H9 (cell line): ENCODE data around the gene TTC39A. TPM values are rescaled to one million over a fixed set of nuclear protein-coding genes. Genes with fewer than 3 reads are reported as not detected.

Experiments used
- DNase-seq: peaks from one replicate; pipeline ENCODE4 v3.0.0-alpha.2; 2017
- H2AFZ ChIP-seq: one replicate; pipeline ENCODE4 v1.6.1; 2013; ENCODE audit warnings: mild to moderate bottlenecking, low read length, control low read depth, moderate library complexity
- H2AK5ac ChIP-seq: 2 replicates; pipeline ENCODE4 v1.6.1; 2013; ENCODE audit warnings: low read length, control low read depth, mixed read lengths; ENCODE audit not compliant: insufficient read length
- H2BK120ac ChIP-seq: one replicate; pipeline ENCODE4 v1.6.1; 2013; ENCODE audit warnings: low read depth, mild to moderate bottlenecking, low read length, control low read depth, inconsistent platforms; ENCODE audit not compliant: poor library complexity, severe bottlenecking
- H2BK12ac ChIP-seq: 2 replicates; pipeline ENCODE4 v1.6.1; 2013; ENCODE audit warnings: low read length, control low read depth, mixed read lengths, low read depth; ENCODE audit not compliant: insufficient read length
- H2BK15ac ChIP-seq: 2 replicates; pipeline ENCODE4 v1.6.1; 2013; ENCODE audit warnings: low read depth, low read length, control low read depth
- H2BK20ac ChIP-seq: one replicate; pipeline ENCODE4 v1.6.1; 2013; ENCODE audit warnings: low read depth, mild to moderate bottlenecking, low read length, control low read depth, inconsistent platforms; ENCODE audit not compliant: poor library complexity, severe bottlenecking
- H2BK5ac ChIP-seq: 2 replicates; pipeline ENCODE4 v1.6.1; 2013; ENCODE audit warnings: low read length, control low read depth, mixed read lengths; ENCODE audit not compliant: insufficient read length
- H3K14ac ChIP-seq: 2 replicates; pipeline ENCODE4 v1.6.1; 2013; ENCODE audit warnings: low read length, control low read depth; ENCODE audit not compliant: insufficient read depth
- H3K18ac ChIP-seq: 2 replicates; pipeline ENCODE4 v1.6.1; 2013; ENCODE audit warnings: low read depth, mild to moderate bottlenecking, mixed read lengths, low read length, control low read depth; ENCODE audit not compliant: insufficient read length
- H3K23ac ChIP-seq: 2 replicates; pipeline ENCODE4 v1.6.1; 2013; ENCODE audit warnings: low read length, control low read depth, mixed read lengths, low read depth; ENCODE audit not compliant: insufficient read length
- H3K23me2 ChIP-seq: 2 replicates; pipeline ENCODE4 v1.6.1; 2013; ENCODE audit warnings: low read depth, mild to moderate bottlenecking, mixed read lengths, low read length, control low read depth; ENCODE audit not compliant: insufficient read length, poor library complexity, severe bottlenecking
- H3K27ac ChIP-seq: 2 replicates; pipeline ENCODE4 v1.5.1; 2013; ENCODE audit warnings: low read length, control low read depth, mixed read lengths, low read depth; ENCODE audit not compliant: insufficient read length
- H3K27me3 ChIP-seq: 2 replicates; pipeline ENCODE4 v1.6.1; 2013; ENCODE audit warnings: low read length, control low read depth, inconsistent platforms; ENCODE audit not compliant: insufficient read depth
- H3K4ac ChIP-seq: 2 replicates; pipeline ENCODE4 v1.6.1; 2013; ENCODE audit warnings: low read depth, mild to moderate bottlenecking, control low read depth, inconsistent platforms, low read length, moderate library complexity
- H3K4me1 ChIP-seq: 2 replicates; pipeline ENCODE4 v1.6.1; 2013; ENCODE audit warnings: low read length, control low read depth, inconsistent platforms; ENCODE audit not compliant: insufficient read depth
- H3K4me2 ChIP-seq: 2 replicates; pipeline ENCODE4 v1.6.1; 2013; ENCODE audit warnings: low read length, control low read depth, mixed read lengths; ENCODE audit not compliant: insufficient read length, insufficient read depth
- H3K56ac ChIP-seq: 2 replicates; pipeline ENCODE4 v1.6.1; 2013; ENCODE audit warnings: low read depth, mild to moderate bottlenecking, mixed read lengths, low read length, control low read depth; ENCODE audit not compliant: insufficient read length
- H3K79me1 ChIP-seq: 2 replicates; pipeline ENCODE4 v1.6.1; 2013; ENCODE audit warnings: low read depth, mild to moderate bottlenecking, moderate library complexity, low read length, control low read depth, inconsistent platforms; ENCODE audit not compliant: insufficient read depth, poor library complexity, severe bottlenecking
- H3K79me2 ChIP-seq: 2 replicates; pipeline ENCODE4 v1.6.1; 2013; ENCODE audit warnings: low read length, control low read depth, inconsistent platforms; ENCODE audit not compliant: insufficient read depth
- H3K9ac ChIP-seq: 2 replicates; pipeline ENCODE4 v1.6.1; 2013; ENCODE audit warnings: low read length, control low read depth, mixed read lengths; ENCODE audit not compliant: insufficient read length; ENCODE audit errors: extremely low read depth
- H3K9me3 ChIP-seq: one replicate; pipeline ENCODE4 v1.6.1; 2013; ENCODE audit warnings: low read depth, low read length, inconsistent platforms; ENCODE audit not compliant: control insufficient read depth
- H3T11ph ChIP-seq: one replicate; pipeline ENCODE4 v1.6.1; 2013; ENCODE audit warnings: mild to moderate bottlenecking, low read length, control low read depth, inconsistent platforms
- H4K20me1 ChIP-seq: one replicate; pipeline ENCODE4 v1.6.1; 2013; ENCODE audit not compliant: control insufficient read depth, insufficient read length, insufficient read depth
- H4K5ac ChIP-seq: 2 replicates; pipeline ENCODE4 v1.6.1; 2013; ENCODE audit warnings: low read depth, mild to moderate bottlenecking, mixed read lengths, low read length, control low read depth; ENCODE audit not compliant: insufficient read length
- H4K8ac ChIP-seq: replicated peaks from 2 replicates; pipeline ENCODE4 v1.6.1; 2013; ENCODE audit warnings: low read length, control low read depth, mixed read lengths, low read depth; ENCODE audit not compliant: insufficient read length
- H4K91ac ChIP-seq: 2 replicates; pipeline ENCODE4 v1.6.1; 2013; ENCODE audit warnings: low read depth, mild to moderate bottlenecking, moderate library complexity, mixed read lengths, low read length, control low read depth; ENCODE audit not compliant: insufficient read length
- H3K27ac Mint-ChIP-seq, 3 experiments: 2 replicates in 2 of 3; 3 replicates in 1 of 3; pipeline ENCODE4 v1.8.0; 2020 to 2021; ENCODE audit warnings: mixed read lengths in 3 of 3, mild to moderate bottlenecking in 1 of 3, moderate library complexity in 1 of 3
- H3K27me3 Mint-ChIP-seq: 2 replicates; pipeline ENCODE4 v1.8.0; 2021; ENCODE audit warnings: low read depth, mild to moderate bottlenecking, moderate library complexity, mixed read lengths
- H3K36me3 Mint-ChIP-seq, 3 experiments: 2 replicates in 2 of 3; 3 replicates in 1 of 3; pipeline ENCODE4 v1.8.0; 2020 to 2021; ENCODE audit warnings: low read depth in 3 of 3, mixed read lengths in 3 of 3; ENCODE audit not compliant: insufficient read depth in 1 of 3
- H3K4me1 Mint-ChIP-seq, 2 experiments: 2 replicates each; pipeline ENCODE4 v1.8.0; 2020; ENCODE audit warnings: mixed read lengths in 2 of 2
- H3K4me3 Mint-ChIP-seq, 2 experiments: 2 replicates in 1 of 2; 3 replicates in 1 of 2; pipeline ENCODE4 v1.8.0; 2020 to 2021; ENCODE audit warnings: mild to moderate bottlenecking in 2 of 2, mixed read lengths in 2 of 2, moderate library complexity in 1 of 2
- H3K9me3 Mint-ChIP-seq, 2 experiments: 2 replicates in 1 of 2; 3 replicates in 1 of 2; pipeline ENCODE4 v1.8.0; 2020; ENCODE audit warnings: mild to moderate bottlenecking in 2 of 2, mixed read lengths in 2 of 2, moderate library complexity in 1 of 2
- WGBS: extraction: QIAGEN DNeasy Blood & Tissue Kit; methylation state at CpG from one replicate; pipeline ENCODE4 v1.1.7; 2013; ENCODE audit warnings: missing lambda C conversion rate, low lambda C conversion rate, mixed read lengths; ENCODE audit not compliant: insufficient read length; ENCODE audit errors: extremely low coverage; 5-methylcytosine and 5-hydroxymethylcytosine counted together
- total RNA-seq: library from RNA; stranded (reverse); gene quantifications from 2 replicates; pipeline ENCODE4 v1.2.1, GENCODE V29; 2021
- TF ChIP-seq, protein P1 (sequence below): fragments of 200-600 bp; sonication (generic); conservative IDR thresholded peaks from 3 replicates; pipeline ENCODE4 v1.8.0; 2021; ENCODE audit warnings: antibody characterized with exemption, mild to moderate bottlenecking

The TTC39A gene
- total RNA-seq, 1 experiment from 2014 or later: 7.7 TPM

DNA sequence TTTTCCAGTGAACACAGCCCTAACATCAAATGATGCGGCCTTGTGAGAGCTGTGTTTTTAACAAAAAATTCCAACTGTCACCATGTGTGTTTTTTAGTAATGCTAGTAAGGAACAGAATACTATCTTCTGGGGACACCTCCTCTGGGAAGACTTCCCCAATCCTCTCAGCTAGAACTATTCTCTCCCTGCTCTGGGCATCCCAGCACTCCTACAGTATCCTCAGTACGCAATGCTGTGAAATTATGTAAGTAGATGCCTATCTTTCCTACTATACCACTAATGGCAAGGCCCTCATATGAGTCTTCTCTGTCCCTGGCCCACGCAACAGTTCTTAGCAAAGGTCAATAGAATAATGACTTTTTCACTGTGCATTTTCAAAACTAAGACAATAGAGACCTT lies 19.5 kb upstream of the TTC39A start:
- Histone ChIP-seq H3K56ac (no peak overlapping the region), H2BK5ac (no peak overlapping the region), H2BK15ac (no peak overlapping the region), H3K9ac (no peak overlapping the region), H4K5ac (no peak overlapping the region), H3K23ac (no peak overlapping the region), H2BK20ac (no peak overlapping the region), H3K14ac (no peak overlapping the region), H3K23me2 (peaks cover 3% of the 10 kb centered on the region), H3K27me3 (no peaks in the 10 kb centered on the region), H4K8ac (no peak overlapping the region), H3T11ph (no peak overlapping the region), H3K27ac (no peak overlapping the region), H3K4me2 (no peak overlapping the region), H4K20me1 (no peaks in the 10 kb centered on the region), H3K79me2 (no peaks in the 10 kb centered on the region; the same call in 1 of the 2 replicates), H2AK5ac (no peak overlapping the region), H3K4ac (no peak overlapping the region), H3K18ac (no peak overlapping the region), H4K91ac (no peak overlapping the region), H2AFZ (no peak overlapping the region), H2BK120ac (no peak overlapping the region), H3K4me1 (no peaks in the 10 kb centered on the region; the same call in 1 of the 2 replicates), H2BK12ac (no peak overlapping the region), H3K9me3 (no peaks in the 10 kb centered on the region), H3K79me1 (no peaks in the 10 kb centered on the region)
- Mint-ChIP-seq H3K27ac (peak overlapping the region in 1 of 3 experiments; percentile 33; a peak in 1 of 7 replicates), H3K9me3 (no peaks in the 10 kb centered on the region), H3K36me3 (0 out of 7 replicates have a peak, but pooled peaks cover 0 to 3% (median 0%) of the 10 kb centered on the region in 3 experiments), H3K4me3 (no peak overlapping the region), H3K27me3 (peaks cover 4% of the 10 kb centered on the region), H3K4me1 (peaks cover 9 to 10% of the 10 kb centered on the region in 2 experiments; a peak in 2 of 4 replicates)
- no peak for DNase-seq
- TF ChIP-seq, protein P1, sequence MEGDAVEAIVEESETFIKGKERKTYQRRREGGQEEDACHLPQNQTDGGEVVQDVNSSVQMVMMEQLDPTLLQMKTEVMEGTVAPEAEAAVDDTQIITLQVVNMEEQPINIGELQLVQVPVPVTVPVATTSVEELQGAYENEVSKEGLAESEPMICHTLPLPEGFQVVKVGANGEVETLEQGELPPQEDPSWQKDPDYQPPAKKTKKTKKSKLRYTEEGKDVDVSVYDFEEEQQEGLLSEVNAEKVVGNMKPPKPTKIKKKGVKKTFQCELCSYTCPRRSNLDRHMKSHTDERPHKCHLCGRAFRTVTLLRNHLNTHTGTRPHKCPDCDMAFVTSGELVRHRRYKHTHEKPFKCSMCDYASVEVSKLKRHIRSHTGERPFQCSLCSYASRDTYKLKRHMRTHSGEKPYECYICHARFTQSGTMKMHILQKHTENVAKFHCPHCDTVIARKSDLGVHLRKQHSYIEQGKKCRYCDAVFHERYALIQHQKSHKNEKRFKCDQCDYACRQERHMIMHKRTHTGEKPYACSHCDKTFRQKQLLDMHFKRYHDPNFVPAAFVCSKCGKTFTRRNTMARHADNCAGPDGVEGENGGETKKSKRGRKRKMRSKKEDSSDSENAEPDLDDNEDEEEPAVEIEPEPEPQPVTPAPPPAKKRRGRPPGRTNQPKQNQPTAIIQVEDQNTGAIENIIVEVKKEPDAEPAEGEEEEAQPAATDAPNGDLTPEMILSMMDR: no peak
- no CpG with 5 or more reads among the region's 3 CpGs for WGBS
